ENCODE results near the gene PFN3. TPM values are rescaled to one million over a fixed set of nuclear protein-coding genes. Genes with fewer than 3 reads are reported as not detected.

PFN3 gene
- total RNA-seq: not detected

- no peaks in the 10 kb centered on the region for H3K9me3 ChIP-seq
- no peaks in the 10 kb centered on the region for H3K36me3 ChIP-seq
- no peak for DNase-seq (ENCODE audit: low spot score)
- no peak for TF ChIP-seq CTCF (IDR thresholded peaks at IDR 0.05)
- peaks cover 0 to 39% of the 10 kb centered on the region in 2 donors for H3K4me1 ChIP-seq
- peaks cover 31 to 38% of the 10 kb centered on the region in 2 donors for H3K27me3 ChIP-seq
- H3K27ac ChIP-seq: no peak within 1 kb of the TSS
- no peak within 1 kb of the TSS for H3K4me3 ChIP-seq
These were observed at the start of gene PFN3 for GRCh38 chr5:177399997-177400868. Gene PFN3, minus strand, starts transcription at chr5:177400661. Its CDS starts 85 bp downstream, at chr5:177400576.

GRCh38 chr5:177449140-177450061 lies 48.9 kb upstream of the PFN3 start:
- no peak for TF ChIP-seq CTCF (IDR thresholded peaks at IDR 0.05)
- H3K4me1 ChIP-seq: peaks cover 0 to 43% of the 10 kb centered on the region in 2 donors
- no peak overlapping the region for H3K4me3 ChIP-seq
- DNase-seq (ENCODE audit: low spot score): no peak
- H3K27ac ChIP-seq: no peak overlapping the region
- no peaks in the 10 kb centered on the region for H3K36me3 ChIP-seq
- H3K27me3 ChIP-seq: no peaks in the 10 kb centered on the region
- no peaks in the 10 kb centered on the region for H3K9me3 ChIP-seq

GRCh38 chr5:177448244-177448950 lies 47.9 kb upstream of the PFN3 start:
- no peak overlapping the region for H3K27ac ChIP-seq
- no peak overlapping the region for H3K4me3 ChIP-seq
- DNase-seq (ENCODE audit: low spot score): no peak
- TF ChIP-seq CTCF (IDR thresholded peaks at IDR 0.05): no peak
- H3K36me3 ChIP-seq: no peaks in the 10 kb centered on the region
- no peaks in the 10 kb centered on the region for H3K27me3 ChIP-seq
- H3K9me3 ChIP-seq: no peaks in the 10 kb centered on the region
- H3K4me1 ChIP-seq: peaks cover 0 to 34% of the 10 kb centered on the region in 2 donors

GRCh38 chr5:177447611-177448243 lies 47.3 kb upstream of the PFN3 start:
- H3K27me3 ChIP-seq: no peaks in the 10 kb centered on the region
- no peaks in the 10 kb centered on the region for H3K36me3 ChIP-seq
- peaks cover 0 to 32% of the 10 kb centered on the region in 2 donors for H3K4me1 ChIP-seq
- peak overlapping the region in 1 of 2 donors; percentile 64 for H3K4me3 ChIP-seq
- DNase-seq (ENCODE audit: low spot score): no peak
- H3K27ac ChIP-seq: no peak overlapping the region
- TF ChIP-seq CTCF (IDR thresholded peaks at IDR 0.05): no peak
- no peaks in the 10 kb centered on the region for H3K9me3 ChIP-seq

GRCh38 chr5:177447066-177447610 lies 46.7 kb upstream of the PFN3 start:
- Histone ChIP-seq H3K27me3 (no peaks in the 10 kb centered on the region), H3K4me1 (peaks cover 0 to 32% of the 10 kb centered on the region in 2 donors), H3K36me3 (no peaks in the 10 kb centered on the region), H3K4me3 (peak overlapping the region; percentile 47 to 64), H3K9me3 (no peaks in the 10 kb centered on the region), H3K27ac (no peak overlapping the region)
- TF ChIP-seq CTCF (IDR thresholded peaks at IDR 0.05): no peak
- no peak for DNase-seq (ENCODE audit: low spot score)
